HCT116 (cell line): Measurements from ENCODE around the gene BTBD9. TPM values are rescaled to one million over a fixed set of nuclear protein-coding genes. Genes with fewer than 3 reads are reported as not detected.

Source experiments
- ATAC-seq: fragments of 200-7000 bp; cut with Tn5 transposase; 2 replicates; pipeline ENCODE4 v1.9.1; 2020; ENCODE audit warnings: mild to moderate bottlenecking, moderate library complexity
- BruUV-seq: library from RNA; stranded (reverse); fragments of 400-500 nt; replicated peaks from 2 replicates; lab custom pipeline; 2021; lab: Mats Ljungman, UMichigan
- CTCF ChIA-PET: fragments of 300-600 bp; sonication (Branson Sonifier 250); formaldehyde crosslinking; loops from one replicate; lab custom pipeline; 2021; ENCODE audit warnings: antibody characterized with exemption; lab: Charles Lee
- POLR2A ChIA-PET: fragments of 300-600, 350-600 bp; sonication (Branson Sonifier 250); formaldehyde crosslinking; loops from one replicate; lab custom pipeline; 2021; ENCODE audit warnings: antibody characterized with exemption; lab: Charles Lee
- RAD21 ChIA-PET, 2 experiments: fragments of 300-600 bp; sonication (Branson Sonifier 250); formaldehyde crosslinking; loops; one replicate each; lab custom pipeline; 2023; ENCODE audit warnings: low total read pairs in 2 of 2; ENCODE audit not compliant: uncharacterized antibody in 2 of 2, unreplicated experiment in 2 of 2, low non-redundant PET in 1 of 2; lab: Charles Lee
- DNase-seq: peaks from one replicate; pipeline ENCODE4 v3.0.0-alpha.2; 2010; ENCODE audit warnings: low read depth, low spot score
- H2AFZ ChIP-seq: fragments of 200-600 bp; shearing (Covaris generic), sonication (generic); 2 replicates; pipeline ENCODE4 v1.6.1; 2017; ENCODE audit warnings: low read depth, mixed run types, mixed read lengths, antibody characterized with exemption, low read length; ENCODE audit not compliant: poor library complexity, severe bottlenecking
- H3K27ac ChIP-seq: 2 replicates; pipeline ENCODE4 v1.5.1; 2012; ENCODE audit warnings: low read depth, low read length
- H3K27me3 ChIP-seq: fragments of 200-600 bp; sonication (generic); 2 replicates; pipeline ENCODE4 v1.6.1; 2016; ENCODE audit warnings: mixed run types, low read length, mixed read lengths; ENCODE audit not compliant: insufficient read depth
- H3K36me3 ChIP-seq, 2 experiments: fragments of 200-500 bp in 1 of 2; fragments of 200-600 bp in 1 of 2; sonication (Bioruptor generic) in 1 of 2; sonication (generic) in 1 of 2; 2 replicates each; pipeline versions ENCODE4 v1.5.1 to v1.6.1; 2014 to 2016; ENCODE audit warnings: low read length in 2 of 2, inconsistent platforms in 1 of 2, mixed read lengths in 1 of 2, mixed run types in 1 of 2; ENCODE audit not compliant: insufficient read depth in 2 of 2, control insufficient read depth in 1 of 2
- H3K4me1 ChIP-seq, 2 experiments: fragments of 200-600 bp in 1 of 2; sonication (generic) in 1 of 2; 2 replicates each; pipeline versions ENCODE4 v1.5.1 to v1.6.1; 2012 to 2017; ENCODE audit warnings: low read length in 2 of 2, inconsistent platforms in 1 of 2, mild to moderate bottlenecking in 1 of 2, mixed read lengths in 1 of 2, mixed run types in 1 of 2, moderate library complexity in 1 of 2; ENCODE audit not compliant: insufficient read depth in 2 of 2, control insufficient read depth in 1 of 2
- H3K4me2 ChIP-seq: fragments of 200-600 bp; sonication (generic); 2 replicates; pipeline ENCODE4 v1.6.1; 2017; ENCODE audit warnings: mixed run types, low read length, mixed read lengths
- H3K4me3 ChIP-seq, 2 experiments: fragments of 200-600 bp in 1 of 2; sonication (generic) in 1 of 2; replicated peaks in 1 of 2; 2 replicates each; pipeline ENCODE4 v1.5.1; 2011 to 2016; ENCODE audit warnings: low read length in 2 of 2, control low read depth in 1 of 2, low read depth in 1 of 2, mild to moderate bottlenecking in 1 of 2, mixed read lengths in 1 of 2, mixed run types in 1 of 2
- H3K79me2 ChIP-seq: fragments of 200-600 bp; sonication (generic); 2 replicates; pipeline ENCODE4 v1.6.1; 2017; ENCODE audit warnings: mild to moderate bottlenecking, mixed run types, low read length, moderate library complexity, mixed read lengths; ENCODE audit not compliant: insufficient read depth
- H3K9ac ChIP-seq: fragments of 200-600 bp; sonication (generic); 2 replicates; pipeline ENCODE4 v1.6.1; 2016; ENCODE audit warnings: low read length, mixed read lengths
- H3K9me2 ChIP-seq: fragments of 200-600 bp; sonication (generic), shearing (Covaris generic); 2 replicates; pipeline ENCODE4 v1.6.1; 2017; ENCODE audit warnings: mixed run types, mild to moderate bottlenecking, moderate library complexity; ENCODE audit not compliant: insufficient read depth
- H3K9me3 ChIP-seq, 2 experiments: fragments of 200-500 bp in 1 of 2; fragments of 200-600 bp in 1 of 2; sonication (Bioruptor generic) in 1 of 2; sonication (generic) in 1 of 2; 2 replicates each; pipeline ENCODE4 v1.6.1; 2014 to 2017; ENCODE audit warnings: low read length in 2 of 2, mixed read lengths in 2 of 2, inconsistent platforms in 1 of 2, low read depth in 1 of 2, mild to moderate bottlenecking in 1 of 2, mixed run types in 1 of 2, moderate library complexity in 1 of 2; ENCODE audit not compliant: control insufficient read depth in 1 of 2, insufficient read depth in 1 of 2
- H4K20me1 ChIP-seq: fragments of 200-600 bp; sonication (generic), shearing (Covaris generic); 2 replicates; pipeline ENCODE4 v1.6.1; 2017; ENCODE audit warnings: mixed run types, mild to moderate bottlenecking, moderate library complexity; ENCODE audit not compliant: insufficient read depth
- CEBPB ChIP-seq: IDR thresholded peaks from 2 replicates; pipeline ENCODE4 v1.6.1; 2012; ENCODE audit warnings: low read depth
- EZH2 ChIP-seq: fragments of 200-600 bp; sonication (generic); IDR thresholded peaks from 2 replicates; pipeline ENCODE4 v1.6.1; 2017; ENCODE audit warnings: antibody characterized with exemption, mixed run types
- JUND ChIP-seq: IDR thresholded peaks from 2 replicates; pipeline ENCODE4 v1.6.1; 2012
- POLR2A ChIP-seq: IDR thresholded peaks from 2 replicates; pipeline ENCODE4 v1.7.0; 2011; ENCODE audit warnings: borderline replicate concordance; ENCODE audit not compliant: insufficient read depth, insufficient read length; ENCODE audit errors: extremely low read depth
- RAD21 ChIP-seq: IDR thresholded peaks from 2 replicates; pipeline ENCODE4 v1.6.1; 2012; ENCODE audit warnings: low read depth, mild to moderate bottlenecking
- REST ChIP-seq: IDR thresholded peaks from 2 replicates; pipeline ENCODE4 v1.6.1; 2012; ENCODE audit warnings: low read depth
- SP1 ChIP-seq: IDR thresholded peaks from 2 replicates; pipeline ENCODE4 v1.6.1; 2012; ENCODE audit warnings: low read depth
- TCF7L2 ChIP-seq: IDR thresholded peaks from 2 replicates; pipeline ENCODE4 v1.7.0; 2011; ENCODE audit warnings: borderline replicate concordance, inconsistent platforms; ENCODE audit not compliant: insufficient read depth, insufficient read length; ENCODE audit errors: extremely low read depth
- intact Hi-C: fragments of 100-400 bp; cut with micrococcal nuclease; formaldehyde crosslinking; loops from 2 replicates; pipeline ENCODE4 v1.10.0; 2022
- total RNA-seq: library from RNA; stranded (reverse); gene quantifications from one replicate; pipeline ENCODE4 v1.2.1, GENCODE V29; 2021; ENCODE audit not compliant: unreplicated experiment
- TF ChIP-seq, protein P1 (sequence below): IDR thresholded peaks from 2 replicates; pipeline ENCODE4 v1.6.1; 2012

The BTBD9 gene
- total RNA-seq, 1 experiment from 2014 or later: 10.9 TPM

DNA sequence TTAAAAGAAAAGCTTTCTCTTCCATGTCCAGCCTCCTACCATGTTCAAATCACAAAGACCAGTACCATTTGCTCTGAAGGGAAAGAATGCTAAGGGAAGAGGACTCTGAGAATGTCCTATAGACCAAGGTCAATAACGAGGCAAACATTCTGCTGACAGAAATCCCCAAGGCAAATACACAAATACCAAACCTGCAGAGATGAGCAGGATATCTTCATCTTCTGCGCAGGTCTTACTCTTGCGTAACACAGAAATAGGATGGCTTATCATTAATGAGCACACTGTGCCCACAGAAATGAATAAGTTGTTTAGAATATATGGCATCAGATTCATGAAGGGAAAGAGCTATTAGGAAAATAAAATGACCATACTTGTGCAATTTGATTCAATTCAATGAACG lies 137.3 kb downstream of the BTBD9 start:
- H3K4me2 ChIP-seq: no peak overlapping the region
- DNase-seq (no peak), ATAC-seq (no peak)
- no peaks in the 10 kb centered on the region for H3K79me2 ChIP-seq
- no peaks in the 10 kb centered on the region for H3K27me3 ChIP-seq
- no peaks in the 10 kb centered on the region for H3K9me3 ChIP-seq
- no peaks in the 10 kb centered on the region for H3K9me2 ChIP-seq
- no peak overlapping the region for H3K4me3 ChIP-seq
- RAD21 ChIA-PET: no interaction called here
- POLR2A ChIA-PET: no interaction called here
- TF ChIP-seq CEBPB (no peak), POLR2A (no peak), RAD21 (no peak), EZH2 (no peak), TCF7L2 (no peak), REST (no peak), JUND (no peak), SP1 (no peak)
- TF ChIP-seq, protein P1, sequence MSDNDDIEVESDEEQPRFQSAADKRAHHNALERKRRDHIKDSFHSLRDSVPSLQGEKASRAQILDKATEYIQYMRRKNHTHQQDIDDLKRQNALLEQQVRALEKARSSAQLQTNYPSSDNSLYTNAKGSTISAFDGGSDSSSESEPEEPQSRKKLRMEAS: no peak
- no peaks in the 10 kb centered on the region for H3K36me3 ChIP-seq
- no TSS peak for BruUV-seq
- 0 out of 2 replicates have a peak, but pooled peaks cover 5% of the 10 kb centered on the region for H4K20me1 ChIP-seq
- intact Hi-C loops: no loop called here
- CTCF ChIA-PET: interaction anchor here (0.7 kb wide), 1 partner anchor 9 kb away, joined by 3 read pairs; no protein-coding TSS in a partner anchor
- H3K4me1 ChIP-seq: no peaks in the 10 kb centered on the region
- H3K9ac ChIP-seq: no peak overlapping the region
- no peak overlapping the region for H2AFZ ChIP-seq
- H3K27ac ChIP-seq: no peak overlapping the region
